Suppressor macrophage treated with lipopolysaccharide for 4 hours (primary cell): ENCODE results near the gene SCUBE1.

Experiments used
- DNase-seq: peaks from one replicate; pipeline ENCODE4 v3.0.0-alpha.2; 2020

SCUBE1 gene

GRCh38 chr22:43275545-43276317 lies 67.4 kb downstream of the SCUBE1 start:
- peak; percentile 77 for DNase-seq

DNA sequence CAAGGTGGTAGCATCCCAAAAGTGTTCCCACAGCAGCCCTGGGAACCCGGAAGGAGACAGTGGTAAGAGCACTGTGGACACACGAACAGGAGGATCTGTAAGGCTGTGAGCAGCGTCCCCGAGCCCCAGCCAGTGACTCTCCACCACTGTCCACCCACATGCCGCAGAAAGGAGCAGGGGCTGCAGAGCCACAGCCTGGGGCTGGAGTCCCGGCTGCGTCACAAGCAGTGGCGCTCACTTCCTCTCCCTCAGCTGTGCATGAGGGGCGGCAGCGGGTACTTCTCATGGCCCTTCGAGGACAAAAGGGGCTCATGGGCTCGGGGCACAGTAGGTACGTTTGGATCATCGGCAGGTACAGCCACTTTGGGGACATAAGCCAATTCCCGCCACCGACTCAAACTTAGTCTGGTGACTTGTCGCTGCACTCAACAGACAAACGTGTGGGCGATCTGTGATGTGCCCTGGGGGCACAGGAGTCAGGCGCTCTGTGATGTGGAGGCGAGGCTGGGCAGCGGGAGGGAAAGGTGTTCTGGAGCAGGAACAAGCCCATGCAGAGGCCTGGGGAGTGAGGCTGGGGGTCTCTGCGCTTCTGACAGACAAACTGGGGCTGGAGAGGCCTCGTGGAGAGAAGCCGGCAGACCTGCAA lies 68.5 kb downstream of the SCUBE1 start:
- DNase-seq = no peak

- DNase-seq = peak; percentile 70
Measured at GRCh38 chr22:43273902-43274484, 69.2 kb downstream of the SCUBE1 start.

DNA sequence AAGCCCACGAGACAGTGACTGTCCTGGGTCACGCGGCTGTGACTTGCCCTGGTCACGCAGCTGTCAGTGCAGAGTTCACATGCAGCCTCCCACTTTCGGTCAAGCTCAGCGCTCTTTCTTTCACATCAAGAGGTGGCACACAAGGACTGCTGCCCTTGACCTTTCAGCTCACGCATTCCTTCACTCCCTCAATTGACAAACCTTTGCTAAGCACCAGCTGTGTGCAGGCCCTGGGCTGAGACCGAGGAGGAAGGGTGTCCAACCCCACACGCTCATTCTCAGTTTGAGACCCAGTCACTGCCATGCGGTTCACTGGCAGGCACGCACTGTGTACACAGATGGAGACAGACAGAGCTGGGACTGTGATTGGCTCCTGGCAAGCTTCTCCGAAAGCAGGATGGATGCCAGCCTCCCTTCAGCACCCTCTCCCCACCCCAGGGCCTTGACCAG lies 70.3 kb downstream of the SCUBE1 start:
- peak; percentile 16 for DNase-seq

DNA sequence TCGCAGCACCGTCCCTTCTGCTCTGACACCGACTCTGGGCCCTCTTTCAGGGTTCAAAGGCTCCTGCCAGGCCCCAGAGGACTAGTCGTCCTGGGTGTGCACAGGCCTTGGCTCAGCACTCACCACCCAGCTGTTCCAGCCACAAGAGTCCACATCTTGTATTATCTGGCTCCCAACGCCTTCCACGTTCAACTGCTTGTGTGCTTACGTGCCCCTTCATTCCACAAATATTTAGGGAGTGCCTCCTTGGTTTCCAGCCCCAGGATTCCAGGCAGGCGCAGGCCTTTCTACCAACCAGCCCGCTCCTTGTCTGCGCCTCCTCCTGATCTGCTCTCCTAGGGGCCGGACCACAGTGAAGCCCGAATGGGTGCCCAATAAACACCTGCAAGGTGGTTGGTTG lies 70.9 kb downstream of the SCUBE1 start:
- no peak for DNase-seq

DNA sequence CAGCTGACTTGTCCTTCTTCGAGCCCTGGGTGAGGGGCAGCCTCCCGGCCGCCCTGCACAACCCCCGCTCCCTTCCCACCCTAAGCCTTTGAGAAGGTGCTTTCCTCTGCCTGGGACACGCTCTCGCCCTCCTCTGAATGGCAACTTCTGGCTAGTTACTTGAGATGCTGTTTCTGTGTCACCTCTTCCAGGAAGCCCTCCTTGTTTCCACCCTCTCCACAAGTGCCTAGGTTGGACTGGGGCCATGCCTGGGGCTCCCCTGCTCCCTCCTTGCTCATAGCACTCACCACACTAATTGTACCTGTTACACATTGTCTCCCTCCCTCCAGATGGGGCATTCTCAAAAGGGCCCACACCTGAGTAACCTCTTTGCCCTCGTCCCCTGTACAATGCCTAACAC lies 72.2 kb downstream of the SCUBE1 start:
- no peak for DNase-seq

- DNase-seq = no peak
Measured at GRCh38 chr22:43270314-43270908, 72.8 kb downstream of the SCUBE1 start.

GRCh38 chr22:43269646-43270045 lies 73.5 kb downstream of the SCUBE1 start:
- DNase-seq = no peak

DNA sequence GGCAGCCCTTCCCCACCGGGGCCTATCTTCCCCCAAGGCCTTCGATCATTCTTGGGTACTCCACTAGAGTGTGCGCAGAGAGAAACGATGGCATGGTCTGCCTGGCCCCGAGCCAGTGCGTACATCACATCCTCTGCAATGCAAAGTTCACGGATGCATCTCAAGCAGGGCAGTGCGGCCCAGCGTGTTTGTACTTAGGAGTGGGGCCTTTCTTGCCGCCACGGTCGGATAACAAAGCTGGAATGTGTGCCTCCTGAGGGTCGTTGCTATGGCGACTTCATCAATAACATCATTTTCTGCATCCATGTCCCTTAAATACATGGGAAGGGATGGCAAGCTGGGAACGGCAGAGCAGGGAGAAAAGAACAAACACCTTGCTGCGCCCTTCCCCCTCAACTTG lies 73.9 kb downstream of the SCUBE1 start:
- no peak for DNase-seq

GRCh38 chr22:43267981-43268660 lies 75.1 kb downstream of the SCUBE1 start:
- DNase-seq = no peak

DNA sequence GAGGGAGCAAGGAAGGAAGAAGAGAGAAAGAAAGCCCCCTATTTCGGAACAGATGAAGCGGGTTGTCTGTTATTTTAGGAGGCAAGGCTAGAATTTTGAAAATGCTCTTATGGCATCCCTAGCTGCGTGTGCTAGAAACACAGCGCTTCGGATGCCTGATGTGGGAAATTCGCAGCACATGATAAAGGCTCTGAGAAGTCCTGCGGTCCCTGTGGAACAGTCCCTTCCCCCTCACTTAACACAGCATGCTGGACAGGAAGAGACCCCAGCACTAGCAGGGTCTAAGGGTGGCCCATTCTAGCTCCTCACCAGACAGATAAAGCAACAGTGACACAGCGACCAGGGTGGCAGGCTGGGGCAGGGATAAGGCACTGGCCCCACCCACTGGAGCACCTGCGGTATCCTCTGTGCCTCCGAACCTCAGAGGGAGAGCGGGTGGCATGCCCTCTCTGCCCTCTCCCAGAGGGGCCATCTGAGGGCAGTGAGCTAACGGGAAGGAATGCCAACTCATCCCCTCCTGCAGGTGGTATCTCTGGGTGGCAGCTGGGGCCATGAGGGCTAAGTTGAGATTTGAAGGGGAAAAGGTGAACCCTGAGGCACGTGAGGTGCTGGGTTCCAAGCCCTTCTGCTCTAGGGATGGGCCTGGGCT lies 75.7 kb downstream of the SCUBE1 start:
- DNase-seq = no peak

GRCh38 chr22:43266076-43266475 lies 77.1 kb downstream of the SCUBE1 start:
- no peak for DNase-seq

GRCh38 chr22:43263645-43264514 lies 79.3 kb downstream of the SCUBE1 start:
- peak; percentile 82 for DNase-seq

DNA sequence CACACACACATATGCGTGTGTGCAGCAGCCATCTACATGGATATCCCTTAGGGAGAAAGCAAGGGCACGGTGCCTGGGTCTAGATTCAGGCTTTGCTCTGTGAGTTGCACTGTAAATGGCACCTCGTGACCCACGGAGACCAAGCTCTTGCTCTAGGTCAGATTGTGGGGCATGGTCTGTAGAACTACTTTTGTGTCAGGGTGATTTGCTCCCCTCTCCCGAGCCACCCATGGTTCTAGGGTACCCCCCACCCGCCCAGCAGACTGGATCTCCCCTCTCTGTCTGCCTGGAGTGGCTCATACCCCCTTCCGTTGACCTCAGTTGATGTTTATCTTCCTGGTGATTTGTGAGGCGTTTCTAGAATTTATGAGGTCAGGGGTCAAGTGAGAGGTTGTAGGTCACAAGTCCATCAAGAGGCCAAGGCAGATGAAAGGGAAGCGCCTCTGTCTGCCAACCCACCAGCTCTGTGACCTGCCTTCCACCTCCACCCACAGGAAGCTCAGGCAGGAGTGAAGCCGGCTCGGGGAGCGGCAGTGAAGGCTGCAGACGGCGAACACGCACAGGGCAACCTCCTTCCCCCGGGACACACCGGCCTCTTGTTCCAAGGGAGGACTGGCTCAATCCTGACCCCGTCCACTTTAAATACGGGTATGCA lies 80.1 kb downstream of the SCUBE1 start:
- peak; percentile 7 for DNase-seq

DNA sequence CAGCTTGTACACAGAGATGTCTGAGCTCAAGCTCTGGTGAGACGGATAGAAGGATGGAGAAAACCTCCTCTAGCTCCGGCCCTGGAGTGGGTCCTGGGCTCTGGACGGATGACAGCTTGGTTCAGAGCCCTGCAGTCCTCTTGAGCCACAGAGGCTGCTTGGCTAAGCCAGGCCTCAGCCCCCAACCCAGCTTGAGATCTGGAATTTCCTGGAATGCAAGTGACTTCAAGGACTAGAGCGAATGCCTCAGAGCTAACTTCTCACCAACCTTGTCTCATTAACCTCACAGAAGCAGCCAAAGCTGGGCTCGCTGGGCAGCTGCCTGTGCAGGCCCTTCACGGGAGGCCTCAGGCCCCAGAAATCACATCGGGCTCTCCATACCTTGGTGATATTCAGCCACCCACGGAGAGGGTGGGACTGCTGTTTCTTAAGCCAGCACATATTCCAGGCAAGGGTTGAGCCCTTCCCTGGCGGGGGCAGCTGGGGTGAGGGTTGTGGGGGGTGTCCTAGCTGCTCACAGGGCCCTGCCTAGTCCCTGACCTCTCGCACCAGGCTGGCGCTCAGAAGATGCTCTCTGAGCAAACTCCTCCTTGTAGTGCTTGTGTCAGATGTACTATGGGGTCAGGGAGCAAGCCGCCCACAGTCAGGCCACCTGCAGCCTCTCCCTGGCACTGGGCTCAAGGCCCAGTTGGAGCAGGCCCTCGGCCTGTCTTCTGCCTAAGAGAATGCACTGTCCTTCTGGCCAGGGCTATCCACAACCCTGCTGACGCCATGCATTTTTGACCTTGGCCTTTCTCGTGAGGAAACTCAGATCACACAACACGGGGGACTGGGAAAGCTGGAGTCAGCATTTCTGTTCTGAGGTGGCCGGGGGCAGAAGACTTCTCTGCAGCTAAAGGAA lies 82.6 kb downstream of the SCUBE1 start:
- DNase-seq = no peak

GRCh38 chr22:43257961-43258360 lies 85.2 kb downstream of the SCUBE1 start:
- DNase-seq = no peak

GRCh38 chr22:43257549-43257948 lies 85.6 kb downstream of the SCUBE1 start:
- DNase-seq = no peak

DNA sequence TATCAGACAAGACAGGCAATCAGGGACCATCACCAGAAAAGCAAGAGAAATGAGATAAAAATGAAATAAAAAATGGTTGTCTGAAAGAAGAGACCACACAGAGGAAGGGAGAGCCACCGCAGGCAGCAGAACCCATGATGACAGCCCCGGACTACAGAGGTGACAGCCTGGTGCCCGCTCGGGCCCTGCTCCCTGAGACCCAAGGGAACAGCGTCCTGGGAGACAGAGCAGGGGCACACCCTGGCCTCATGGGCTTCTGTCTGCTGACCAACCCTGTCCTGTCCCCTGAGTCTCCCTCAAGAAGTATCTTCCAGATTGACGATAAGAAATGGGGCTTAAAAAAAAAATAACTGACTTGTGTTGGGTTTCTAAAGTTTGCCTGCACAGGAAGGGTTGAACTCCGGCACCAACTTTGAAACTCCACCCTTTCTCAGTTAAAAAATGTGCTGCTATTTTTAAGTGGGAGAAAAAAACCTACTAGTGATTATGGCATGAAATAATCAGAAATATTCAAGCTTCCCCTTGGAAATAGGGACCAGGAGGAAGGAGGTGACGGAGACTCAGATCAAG lies 86.1 kb downstream of the SCUBE1 start:
- DNase-seq = no peak

DNA sequence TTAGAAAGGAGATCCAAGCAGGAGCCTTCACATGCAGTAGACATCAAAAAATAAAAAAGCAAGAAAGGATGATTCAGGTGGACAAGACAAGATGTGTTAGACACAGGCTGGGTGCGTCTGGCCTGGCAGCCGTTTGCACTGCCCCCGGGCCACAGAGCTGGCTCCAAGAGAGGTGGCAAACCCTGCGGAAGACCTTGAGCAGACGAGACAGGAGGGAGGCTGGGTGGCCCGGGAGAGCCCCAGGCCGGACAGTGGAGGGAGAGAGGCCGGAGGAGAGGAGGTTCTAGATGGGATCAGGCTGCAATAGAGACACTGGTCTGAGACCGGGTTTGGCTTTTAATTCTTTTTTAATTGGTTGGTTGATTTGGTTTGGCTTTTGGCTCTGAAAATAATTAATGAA lies 86.6 kb downstream of the SCUBE1 start:
- DNase-seq = no peak

- no peak for DNase-seq
Measured at GRCh38 chr22:43255299-43255698, 87.9 kb downstream of the SCUBE1 start.
